Natural killer cell (primary cell): ENCODE measurements around the gene KLHL11. TPM values are rescaled to one million over a fixed set of nuclear protein-coding genes. Genes with fewer than 3 reads are reported as not detected.

Experiments used
- ATAC-seq, 3 donors: fragments of 150-1000 bp in 2 of 3; fragments of 200-7000 bp in 1 of 3; cut with Tn5 transposase; 1 replicate in 1 of 3; 2 replicates in 2 of 3; pipeline ENCODE4 v1.10.0; 2021; ENCODE audit warnings: mild to moderate bottlenecking in 2 of 3, moderate library complexity in 2 of 3
- DNase-seq, 2 donors: peaks; one replicate each; pipeline versions ENCODE4 v3.0.0 to v3.0.0-alpha.2; 2013 to 2021; ENCODE audit warnings: mixed read lengths in 1 of 2
- H3K27ac ChIP-seq: one replicate; pipeline ENCODE4 v1.5.1; 2013; ENCODE audit warnings: mild to moderate bottlenecking, low read length
- H3K27me3 ChIP-seq: one replicate; pipeline ENCODE4 v1.6.1; 2013; ENCODE audit warnings: low read length; ENCODE audit not compliant: control insufficient read depth, insufficient read depth
- H3K36me3 ChIP-seq: one replicate; pipeline ENCODE4 v1.6.1; 2013; ENCODE audit warnings: low read length; ENCODE audit not compliant: control insufficient read depth, insufficient read depth
- H3K4me1 ChIP-seq: one replicate; pipeline ENCODE4 v1.6.1; 2013; ENCODE audit warnings: low read length; ENCODE audit not compliant: control insufficient read depth, insufficient read depth
- H3K4me3 ChIP-seq: one replicate; pipeline ENCODE4 v1.5.1; 2013; ENCODE audit warnings: low read length
- H3K9me3 ChIP-seq: one replicate; pipeline ENCODE4 v1.6.1; 2013; ENCODE audit warnings: low read length; ENCODE audit not compliant: control insufficient read depth, insufficient read depth
- H3K27ac Mint-ChIP-seq, 2 donors: one replicate each; pipeline ENCODE4 v1.8.0; 2022; ENCODE audit warnings: mild to moderate bottlenecking in 2 of 2, mixed read lengths in 2 of 2, moderate library complexity in 1 of 2
- H3K27me3 Mint-ChIP-seq, 2 donors: one replicate each; pipeline ENCODE4 v1.8.0; 2022; ENCODE audit warnings: low read depth in 2 of 2, mixed read lengths in 2 of 2
- H3K36me3 Mint-ChIP-seq: one replicate; pipeline ENCODE4 v1.8.0; 2022; ENCODE audit warnings: mixed read lengths
- H3K4me1 Mint-ChIP-seq, 2 donors: one replicate each; pipeline ENCODE4 v1.8.0; 2022; ENCODE audit warnings: mixed read lengths in 2 of 2
- H3K4me3 Mint-ChIP-seq: one replicate; pipeline ENCODE4 v1.8.0; 2022; ENCODE audit warnings: mild to moderate bottlenecking, moderate library complexity, mixed read lengths
- H3K9me3 Mint-ChIP-seq, 2 donors: one replicate each; pipeline ENCODE4 v1.8.0; 2022; ENCODE audit warnings: mixed read lengths in 2 of 2
- WGBS: methylation state at CpG from one replicate; pipeline ENCODE4 v1.1.7; 2013; ENCODE audit warnings: missing lambda C conversion rate; ENCODE audit not compliant: insufficient coverage; 5-methylcytosine and 5-hydroxymethylcytosine counted together
- intact Hi-C: fragments of 100-400 bp; cut with micrococcal nuclease; formaldehyde crosslinking; loops from one replicate; pipeline ENCODE4 v1.14.2; 2022
- total RNA-seq, 4 donors: library from RNA; stranded (reverse); fragments of 120-200 nt in 1 of 4; gene quantifications; one replicate each; pipeline versions ENCODE4 v1.2.3 to v1.2.4, GENCODE V29; 2013 to 2022
- TF ChIP-seq, protein P1 (sequence below): fragments of 200-600 bp; IDR thresholded peaks from one replicate; pipeline ENCODE4 v1.8.0; 2022; ENCODE audit warnings: antibody characterized with exemption

Gene KLHL11
- total RNA-seq, 3 donors from 2014 or later (not counting 1 experiment from before 2014, with no cell fraction given): 19.4 to 29.0 (median 28.2) TPM

GRCh38 chr17:41871789-41872188 lies 6.6 kb upstream of the KLHL11 start:
- WGBS: over 99% methylated on average over 10 of the region's 10 CpGs
- Histone ChIP-seq H3K4me1 (no peaks in the 10 kb centered on the region), H3K4me3 (no peak overlapping the region), H3K27me3 (no peaks in the 10 kb centered on the region), H3K36me3 (peaks cover 48% of the 10 kb centered on the region), H3K27ac (no peak overlapping the region), H3K9me3 (no peaks in the 10 kb centered on the region)
- ATAC-seq (no peak), DNase-seq (no peak)
- Mint-ChIP-seq H3K27ac (no peak overlapping the region), H3K9me3 (no peaks in the 10 kb centered on the region), H3K36me3 (peaks cover 6% of the 10 kb centered on the region), H3K4me1 (no peaks in the 10 kb centered on the region), H3K4me3 (no peak overlapping the region), H3K27me3 (no peaks in the 10 kb centered on the region)
- intact Hi-C loops: no loop called here
- TF ChIP-seq, protein P1, sequence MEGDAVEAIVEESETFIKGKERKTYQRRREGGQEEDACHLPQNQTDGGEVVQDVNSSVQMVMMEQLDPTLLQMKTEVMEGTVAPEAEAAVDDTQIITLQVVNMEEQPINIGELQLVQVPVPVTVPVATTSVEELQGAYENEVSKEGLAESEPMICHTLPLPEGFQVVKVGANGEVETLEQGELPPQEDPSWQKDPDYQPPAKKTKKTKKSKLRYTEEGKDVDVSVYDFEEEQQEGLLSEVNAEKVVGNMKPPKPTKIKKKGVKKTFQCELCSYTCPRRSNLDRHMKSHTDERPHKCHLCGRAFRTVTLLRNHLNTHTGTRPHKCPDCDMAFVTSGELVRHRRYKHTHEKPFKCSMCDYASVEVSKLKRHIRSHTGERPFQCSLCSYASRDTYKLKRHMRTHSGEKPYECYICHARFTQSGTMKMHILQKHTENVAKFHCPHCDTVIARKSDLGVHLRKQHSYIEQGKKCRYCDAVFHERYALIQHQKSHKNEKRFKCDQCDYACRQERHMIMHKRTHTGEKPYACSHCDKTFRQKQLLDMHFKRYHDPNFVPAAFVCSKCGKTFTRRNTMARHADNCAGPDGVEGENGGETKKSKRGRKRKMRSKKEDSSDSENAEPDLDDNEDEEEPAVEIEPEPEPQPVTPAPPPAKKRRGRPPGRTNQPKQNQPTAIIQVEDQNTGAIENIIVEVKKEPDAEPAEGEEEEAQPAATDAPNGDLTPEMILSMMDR: no peak

DNA sequence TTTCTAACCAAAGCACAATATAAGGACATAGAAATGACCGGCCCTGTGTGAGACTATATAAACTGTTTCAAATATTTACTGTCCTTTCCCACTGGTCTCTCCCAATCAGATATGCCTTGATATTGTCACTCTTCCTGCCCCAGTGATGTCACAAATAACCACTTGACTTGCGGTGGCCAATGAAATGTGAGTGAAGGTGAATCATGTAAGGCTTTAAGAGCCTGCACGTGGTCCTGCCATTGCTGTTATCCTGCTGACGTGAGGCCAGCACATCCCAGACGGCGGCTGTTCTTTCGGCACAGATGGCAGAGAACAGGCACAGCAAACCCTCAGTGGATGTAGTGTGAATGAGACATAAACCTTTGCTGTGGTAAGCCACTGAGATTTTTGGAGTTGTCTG lies 5.4 kb upstream of the KLHL11 start:
- DNase-seq: no peak
- peaks cover 0 to under 1% of the 10 kb centered on the region in 2 donors for H3K4me1 Mint-ChIP-seq

GRCh38 chr17:41870097-41870496 lies 4.9 kb upstream of the KLHL11 start:
- Histone ChIP-seq H3K4me3 (no peak overlapping the region), H3K4me1 (peaks cover 4% of the 10 kb centered on the region), H3K36me3 (peaks cover 47% of the 10 kb centered on the region), H3K27ac (no peak overlapping the region), H3K9me3 (no peaks in the 10 kb centered on the region), H3K27me3 (no peaks in the 10 kb centered on the region)
- H3K4me1 Mint-ChIP-seq: peaks cover 0 to 5% of the 10 kb centered on the region in 2 donors
- DNase-seq (no peak), ATAC-seq (no peak)
- WGBS: 100% methylated on average over 2 of the region's 2 CpGs
- intact Hi-C loops: no loop called here
- no peak overlapping the region for H3K4me3 Mint-ChIP-seq
- no peak overlapping the region for H3K27ac Mint-ChIP-seq
- peaks cover 6% of the 10 kb centered on the region for H3K36me3 Mint-ChIP-seq
- H3K9me3 Mint-ChIP-seq: no peaks in the 10 kb centered on the region
- TF ChIP-seq, protein P1: no peak
- no peaks in the 10 kb centered on the region for H3K27me3 Mint-ChIP-seq

More for the DNA sequence above, 5.4 kb upstream of the KLHL11 start:
- Mint-ChIP-seq H3K27ac (no peak overlapping the region), H3K4me3 (no peak overlapping the region), H3K36me3 (peaks cover 6% of the 10 kb centered on the region), H3K27me3 (no peaks in the 10 kb centered on the region), H3K9me3 (no peaks in the 10 kb centered on the region)
- TF ChIP-seq, protein P1: no peak
- peaks cover 47% of the 10 kb centered on the region for H3K36me3 ChIP-seq
- H3K27me3 ChIP-seq: no peaks in the 10 kb centered on the region
- H3K4me1 ChIP-seq: peaks cover 2% of the 10 kb centered on the region
- no peak overlapping the region for H3K27ac ChIP-seq
- intact Hi-C loops: no loop called here
- H3K9me3 ChIP-seq: no peaks in the 10 kb centered on the region
- 97% methylated on average over 7 of the region's 7 CpGs for WGBS
- H3K4me3 ChIP-seq: no peak overlapping the region
- no peak for ATAC-seq

DNA sequence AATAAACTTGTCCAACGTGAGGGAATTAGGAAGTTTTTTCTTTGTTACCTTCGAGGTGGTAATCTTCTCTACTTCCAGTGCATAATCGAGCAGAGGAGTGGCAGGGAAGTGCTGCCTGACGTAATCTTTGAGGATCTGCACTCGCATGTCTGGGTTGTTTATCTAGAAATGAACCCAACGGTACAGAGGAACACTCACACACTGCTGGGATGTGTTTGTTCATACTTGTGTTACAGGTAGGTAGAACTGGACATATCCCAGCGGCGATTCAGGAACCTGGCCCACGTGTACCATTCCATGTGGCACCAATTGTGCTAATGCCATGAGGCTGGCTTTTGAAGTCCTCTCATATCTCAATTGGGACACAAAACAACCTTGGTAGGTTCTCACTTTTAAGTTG lies 4.2 kb upstream of the KLHL11 start:
- no peak overlapping the region for H3K27ac ChIP-seq
- WGBS: 90% methylated on average over 9 of the region's 9 CpGs
- Mint-ChIP-seq H3K27me3 (no peaks in the 10 kb centered on the region), H3K27ac (no peak overlapping the region), H3K9me3 (no peaks in the 10 kb centered on the region), H3K36me3 (peaks cover 6% of the 10 kb centered on the region), H3K4me3 (no peak overlapping the region), H3K4me1 (peaks cover 0 to 5% of the 10 kb centered on the region in 2 donors)
- no peaks in the 10 kb centered on the region for H3K27me3 ChIP-seq
- H3K4me3 ChIP-seq: no peak overlapping the region
- peaks cover 5% of the 10 kb centered on the region for H3K4me1 ChIP-seq
- intact Hi-C loops: no loop called here
- ATAC-seq (no peak), DNase-seq (no peak)
- H3K9me3 ChIP-seq: no peaks in the 10 kb centered on the region
- TF ChIP-seq, protein P1: no peak
- H3K36me3 ChIP-seq: peaks cover 42% of the 10 kb centered on the region
